NCI-H2227 treated with DMSO at 0.1 percent for 48 hours (cell line): Measurements from ENCODE around the gene CAV3.

Experiments
- DNase-seq: peaks from one replicate; lab custom pipeline; 2025; lab: John Stamatoyannopoulos, UW

The CAV3 gene

GRCh38 chr3:8736436-8736835 is 2.8 kb downstream of the CAV3 start:
- no peak for DNase-seq

GRCh38 chr3:8737301-8737700 is 3.7 kb downstream of the CAV3 start:
- no peak for DNase-seq

GRCh38 chr3:8737823-8738222 is 4.2 kb downstream of the CAV3 start:
- DNase-seq = no peak

GRCh38 chr3:8738639-8739038 is 5.0 kb downstream of the CAV3 start:
- DNase-seq = no peak

GRCh38 chr3:8739757-8740504 is 6.3 kb downstream of the CAV3 start:
- DNase-seq = no peak

- DNase-seq = no peak
Observed at GRCh38 chr3:8741581-8742261, 8.1 kb downstream of the CAV3 start.

- DNase-seq = no peak
Observed at GRCh38 chr3:8743021-8743601, 9.5 kb downstream of the CAV3 start.

- no peak for DNase-seq
Observed at GRCh38 chr3:8743911-8744310, 10.3 kb downstream of the CAV3 start.

- no peak for DNase-seq
Observed at GRCh38 chr3:8745619-8746370, 12.2 kb downstream of the CAV3 start.

GRCh38 chr3:8746780-8747345 is 13.3 kb downstream of the CAV3 start:
- DNase-seq = no peak

GRCh38 chr3:8749316-8749715 is 15.7 kb downstream of the CAV3 start:
- DNase-seq = no peak

GRCh38 chr3:8752832-8753231 is 19.2 kb downstream of the CAV3 start:
- DNase-seq = no peak

- no peak for DNase-seq
Observed at GRCh38 chr3:8755097-8755496, 21.5 kb downstream of the CAV3 start.

GRCh38 chr3:8755564-8756237 is 22.1 kb downstream of the CAV3 start:
- DNase-seq = no peak

- no peak for DNase-seq
Observed at GRCh38 chr3:8756671-8757070, 23.1 kb downstream of the CAV3 start.

GRCh38 chr3:8757551-8758518 is 24.2 kb downstream of the CAV3 start:
- no peak for DNase-seq

GRCh38 chr3:8759038-8759707 is 25.6 kb downstream of the CAV3 start:
- no peak for DNase-seq

- DNase-seq = no peak
Observed at GRCh38 chr3:8760091-8760490, 26.5 kb downstream of the CAV3 start.

GRCh38 chr3:8760506-8760905 is 26.9 kb downstream of the CAV3 start:
- no peak for DNase-seq

- no peak for DNase-seq
Observed at GRCh38 chr3:8761866-8762265, 28.3 kb downstream of the CAV3 start.
